ENCODE measurements around the gene ARFGAP3.

The ARFGAP3 gene

DNA sequence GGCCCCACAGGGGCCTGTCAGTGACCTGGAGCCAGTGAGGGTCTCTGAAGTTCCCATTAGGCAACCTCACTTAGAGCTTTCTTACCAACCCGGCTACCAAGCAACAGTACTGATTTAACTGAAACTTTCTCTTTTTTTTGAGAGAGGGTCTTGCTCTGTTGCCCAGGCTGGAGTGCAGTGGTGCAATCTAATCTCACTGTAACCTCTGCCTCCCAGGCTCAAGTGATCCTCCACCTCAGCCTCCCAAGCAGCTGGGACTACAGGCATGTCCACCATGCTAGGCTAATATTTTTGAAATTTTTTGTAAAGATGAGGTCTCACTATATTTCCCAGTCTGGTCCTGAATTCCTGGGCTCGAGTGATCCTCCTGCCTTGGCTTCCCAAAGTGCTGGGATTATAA lies 42.5 kb downstream of the ARFGAP3 start:
- no peak for FAIRE-seq

DNA sequence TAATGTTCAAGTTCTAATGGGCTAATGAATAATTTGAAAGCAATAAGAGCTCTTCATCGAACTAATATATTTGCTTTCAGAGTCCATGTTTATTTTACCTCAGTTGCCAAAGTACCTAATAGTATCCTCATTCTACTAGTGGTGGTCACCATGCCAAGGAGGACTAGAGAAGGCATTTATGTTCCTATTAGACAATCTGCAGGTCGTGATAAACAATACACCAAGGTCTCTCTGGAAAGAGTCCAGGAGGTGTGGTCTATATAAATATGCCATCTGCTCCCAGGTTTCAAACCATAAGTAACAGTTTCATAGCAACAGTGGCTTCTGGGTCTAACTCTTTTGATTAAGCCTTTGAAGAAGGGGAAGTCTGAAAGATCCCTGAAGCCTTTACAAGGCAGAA lies 42.9 kb downstream of the ARFGAP3 start:
- no peak for FAIRE-seq

- no peak for FAIRE-seq
Measured at GRCh38 chr22:42813501-42813900, 43.6 kb downstream of the ARFGAP3 start.

DNA sequence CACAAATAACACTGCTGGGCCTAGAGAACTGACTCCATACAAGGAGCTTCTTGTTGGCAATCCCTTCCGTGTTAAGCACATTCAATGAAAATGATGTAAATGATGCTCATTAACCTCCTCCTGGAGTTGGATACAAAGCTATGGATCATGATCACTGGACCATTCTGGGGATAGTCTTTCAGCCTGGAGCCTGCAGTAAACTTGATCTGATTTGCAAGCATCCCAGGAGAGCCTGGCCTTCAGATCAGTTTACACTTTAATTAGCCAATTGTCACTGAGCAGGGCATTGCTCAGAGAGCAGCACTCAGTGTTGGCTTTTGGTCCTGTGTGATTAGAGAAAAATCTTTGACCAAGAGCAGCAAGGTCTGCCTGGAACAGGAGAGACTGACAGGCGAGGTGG lies 45.6 kb downstream of the ARFGAP3 start:
- no peak for FAIRE-seq

DNA sequence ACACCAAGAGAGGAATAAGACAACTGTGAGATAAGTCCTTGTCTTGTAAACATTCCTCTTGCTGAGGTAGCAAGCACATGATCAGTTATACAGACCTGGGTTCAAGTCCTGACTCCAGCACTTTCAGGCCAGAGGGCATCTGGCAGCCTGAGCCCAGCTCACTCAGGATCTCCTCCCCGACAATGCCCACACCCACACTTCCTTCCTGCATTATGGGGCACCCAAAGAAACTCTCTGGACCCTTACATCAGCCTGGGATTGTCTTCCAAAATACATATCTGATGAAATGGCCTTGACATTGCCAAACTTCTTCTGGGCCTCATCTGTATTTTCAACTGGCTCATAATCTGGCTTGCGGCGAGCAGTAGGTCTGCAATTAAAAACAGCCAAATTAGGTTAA lies 48.6 kb downstream of the ARFGAP3 start:
- FAIRE-seq = no peak

DNA sequence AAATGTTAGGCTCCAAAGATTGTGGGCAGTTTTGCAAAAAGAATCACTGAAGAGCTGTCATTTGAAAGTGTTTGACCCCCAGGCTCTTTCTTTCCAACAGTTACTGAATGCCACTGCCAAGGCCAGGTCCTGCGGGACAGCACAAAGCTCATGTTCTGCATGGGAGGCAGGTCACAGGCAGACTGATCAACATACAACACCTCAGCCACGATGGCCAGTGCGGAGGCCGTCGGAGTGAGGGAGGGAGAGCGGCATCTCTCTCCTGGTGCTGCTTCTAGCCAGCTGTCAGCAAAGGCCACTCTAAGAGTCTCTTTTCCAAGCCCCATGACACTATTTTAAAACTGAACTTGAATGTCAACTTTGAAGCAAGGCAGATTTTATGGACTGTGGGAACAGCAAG lies 49.9 kb downstream of the ARFGAP3 start:
- no peak for FAIRE-seq

DNA sequence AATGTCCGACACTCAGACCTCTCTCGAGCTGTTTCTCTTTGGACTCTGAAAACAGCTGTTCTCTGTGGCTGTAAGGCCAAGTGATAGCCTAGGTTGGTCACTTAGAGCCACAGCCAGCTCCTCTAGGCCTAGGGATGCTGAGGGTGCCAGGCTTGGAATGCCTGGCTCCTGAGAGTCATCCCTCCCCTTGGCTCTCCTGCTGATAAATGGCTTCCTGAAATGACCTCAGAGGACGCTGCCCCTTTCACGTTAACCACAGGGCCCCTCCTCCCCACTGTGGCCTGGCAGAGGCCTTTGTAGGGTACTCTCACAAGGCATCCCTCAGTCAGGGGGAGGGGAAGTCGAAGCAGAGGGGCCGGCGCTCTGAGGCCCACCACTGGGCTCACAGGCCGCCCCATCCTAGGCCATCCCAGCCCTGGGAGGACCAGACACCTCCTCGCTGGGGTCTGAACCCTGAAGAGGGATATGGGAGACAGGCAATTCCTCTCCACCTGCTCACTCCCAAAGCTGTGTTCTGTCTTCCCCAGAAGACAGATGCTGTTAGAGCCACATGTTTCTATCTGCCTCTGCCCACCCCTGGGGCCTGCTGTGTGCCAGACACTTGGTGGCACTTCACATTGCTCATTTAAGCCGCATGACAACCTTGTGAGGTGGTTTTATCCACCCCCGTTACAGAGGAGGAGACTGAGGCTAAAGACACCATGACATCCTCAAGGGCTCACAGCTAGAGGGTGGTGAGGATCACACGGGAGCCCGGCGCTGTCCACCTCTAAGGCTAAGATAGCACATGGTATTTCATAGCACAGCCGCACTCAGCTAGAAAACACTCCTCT lies 50.9 kb downstream of the ARFGAP3 start:
- FAIRE-seq = no peak

DNA sequence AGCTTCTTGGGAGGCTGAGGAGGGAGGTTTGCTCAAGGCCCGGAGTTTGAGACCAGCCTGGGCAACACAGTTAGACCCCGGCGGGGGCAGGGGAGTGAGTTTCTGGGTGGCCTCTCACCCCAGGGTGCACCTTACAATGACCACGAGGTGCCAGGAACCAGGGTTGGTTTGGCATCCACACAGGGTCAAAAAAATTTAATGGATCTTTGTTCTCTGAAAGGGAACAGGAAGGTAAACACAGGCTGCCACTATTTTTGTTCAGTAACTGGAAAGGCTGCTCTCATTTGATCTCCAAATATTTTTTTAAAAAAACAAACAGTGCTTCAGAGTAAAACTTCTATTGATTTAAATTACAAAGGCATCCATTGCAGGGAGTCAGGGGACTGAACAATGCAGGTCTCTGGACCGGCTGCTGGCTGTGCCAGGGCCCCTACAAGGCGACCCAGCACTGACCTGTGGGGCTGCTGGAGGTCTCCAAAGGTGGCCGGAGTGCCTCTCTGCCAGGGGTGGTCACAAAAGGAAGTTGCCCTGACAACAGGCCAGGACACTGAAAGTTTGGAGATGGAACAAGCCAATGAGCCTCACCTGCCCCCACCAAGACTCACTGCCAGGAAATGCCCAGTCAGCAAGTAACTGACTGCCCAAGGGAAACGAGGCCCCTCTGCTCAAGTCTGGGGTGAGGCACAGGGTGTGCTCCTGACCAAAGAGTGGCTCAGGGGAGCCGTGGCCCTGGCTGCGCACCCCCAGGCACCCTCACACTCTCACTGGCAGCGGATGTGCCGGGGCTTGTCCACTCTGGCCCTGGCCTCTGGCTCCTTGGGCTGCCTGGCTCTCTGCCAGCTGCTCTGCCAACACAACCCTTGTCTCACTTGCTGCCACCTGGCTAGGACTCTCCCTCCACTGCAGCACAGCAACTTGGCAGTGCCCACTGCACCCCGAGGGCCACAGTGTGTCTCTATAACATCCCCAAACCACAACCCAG lies 51.8 kb downstream of the ARFGAP3 start:
- no peak for FAIRE-seq

- FAIRE-seq = no peak
Measured at GRCh38 chr22:42803389-42803788, 53.7 kb downstream of the ARFGAP3 start.

GRCh38 chr22:42801252-42802080 lies 55.6 kb downstream of the ARFGAP3 start:
- no peak for FAIRE-seq

GRCh38 chr22:42800451-42801251 lies 56.4 kb downstream of the ARFGAP3 start:
- no peak for FAIRE-seq

- FAIRE-seq = no peak
Measured at GRCh38 chr22:42799461-42800405, 57.3 kb downstream of the ARFGAP3 start.

DNA sequence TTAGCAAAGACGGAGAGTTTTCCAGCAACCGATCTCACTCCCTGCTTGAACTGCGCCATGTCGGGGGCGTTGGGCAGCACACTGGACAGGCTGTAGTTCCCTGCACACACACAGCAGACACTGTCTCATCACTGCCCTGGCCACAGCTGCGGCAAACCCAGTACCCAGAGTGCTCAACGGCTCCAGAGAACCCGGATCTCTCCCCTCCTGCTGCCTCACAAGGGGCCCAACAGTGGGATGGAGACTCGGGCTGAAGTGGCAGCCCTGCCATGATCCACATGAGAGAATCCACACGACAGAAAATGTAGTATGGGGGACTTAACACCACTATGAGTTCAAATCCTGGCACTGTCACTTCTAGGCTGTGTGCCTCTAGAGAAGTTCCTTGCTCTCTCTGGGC lies 58.0 kb downstream of the ARFGAP3 start:
- FAIRE-seq = no peak

GRCh38 chr22:42797011-42797410 lies 60.1 kb downstream of the ARFGAP3 start:
- FAIRE-seq = no peak

GRCh38 chr22:42796081-42796480 lies 61.0 kb downstream of the ARFGAP3 start:
- FAIRE-seq = no peak

DNA sequence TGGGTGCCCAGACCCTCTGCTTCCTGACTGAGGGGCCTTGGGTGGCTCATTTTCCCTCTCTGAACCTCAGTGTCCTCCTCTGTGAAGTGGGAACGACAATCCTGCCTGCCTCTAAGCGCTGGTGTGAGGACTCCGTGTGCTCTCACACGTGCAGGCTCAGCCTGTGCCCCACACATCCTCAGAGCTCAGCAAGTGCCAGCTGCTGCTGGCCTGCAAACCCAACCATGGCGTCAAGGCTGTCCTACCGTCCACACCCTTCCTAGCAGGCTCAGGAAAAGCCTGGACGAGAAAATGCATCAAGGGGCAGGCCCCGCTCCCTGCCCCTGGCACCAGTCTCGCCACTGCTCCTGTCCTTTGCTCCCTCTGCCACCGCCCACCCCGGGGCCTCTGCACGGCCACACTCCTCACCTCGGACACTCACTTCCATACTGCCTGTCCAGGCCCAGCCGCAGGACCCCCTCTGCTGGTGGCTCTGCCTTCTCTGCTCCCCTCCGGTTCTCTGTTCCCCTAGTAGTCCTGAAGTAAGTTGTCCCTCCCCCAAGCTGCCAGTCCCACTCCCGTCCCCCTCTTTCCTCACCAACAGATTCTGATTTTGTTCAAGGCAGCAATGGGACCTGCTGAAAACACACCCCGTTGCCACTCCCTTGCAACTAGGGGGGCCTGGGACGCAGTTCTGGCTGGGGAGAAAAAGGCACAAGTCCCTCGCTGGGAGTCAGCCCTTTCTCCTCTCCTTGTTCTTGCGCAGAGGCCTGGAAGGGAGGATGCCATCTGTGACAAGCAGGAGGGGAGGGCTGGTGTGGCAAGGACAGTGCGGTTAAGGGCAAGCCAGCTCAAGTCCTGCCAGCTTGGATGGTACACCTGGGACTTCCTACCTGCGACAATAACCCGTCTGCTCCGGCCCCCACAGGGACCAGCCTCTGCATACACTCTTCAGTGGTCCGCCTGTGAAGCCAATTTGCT lies 62.2 kb downstream of the ARFGAP3 start:
- no peak for FAIRE-seq

GRCh38 chr22:42793848-42794405 lies 63.1 kb downstream of the ARFGAP3 start:
- no peak for FAIRE-seq

DNA sequence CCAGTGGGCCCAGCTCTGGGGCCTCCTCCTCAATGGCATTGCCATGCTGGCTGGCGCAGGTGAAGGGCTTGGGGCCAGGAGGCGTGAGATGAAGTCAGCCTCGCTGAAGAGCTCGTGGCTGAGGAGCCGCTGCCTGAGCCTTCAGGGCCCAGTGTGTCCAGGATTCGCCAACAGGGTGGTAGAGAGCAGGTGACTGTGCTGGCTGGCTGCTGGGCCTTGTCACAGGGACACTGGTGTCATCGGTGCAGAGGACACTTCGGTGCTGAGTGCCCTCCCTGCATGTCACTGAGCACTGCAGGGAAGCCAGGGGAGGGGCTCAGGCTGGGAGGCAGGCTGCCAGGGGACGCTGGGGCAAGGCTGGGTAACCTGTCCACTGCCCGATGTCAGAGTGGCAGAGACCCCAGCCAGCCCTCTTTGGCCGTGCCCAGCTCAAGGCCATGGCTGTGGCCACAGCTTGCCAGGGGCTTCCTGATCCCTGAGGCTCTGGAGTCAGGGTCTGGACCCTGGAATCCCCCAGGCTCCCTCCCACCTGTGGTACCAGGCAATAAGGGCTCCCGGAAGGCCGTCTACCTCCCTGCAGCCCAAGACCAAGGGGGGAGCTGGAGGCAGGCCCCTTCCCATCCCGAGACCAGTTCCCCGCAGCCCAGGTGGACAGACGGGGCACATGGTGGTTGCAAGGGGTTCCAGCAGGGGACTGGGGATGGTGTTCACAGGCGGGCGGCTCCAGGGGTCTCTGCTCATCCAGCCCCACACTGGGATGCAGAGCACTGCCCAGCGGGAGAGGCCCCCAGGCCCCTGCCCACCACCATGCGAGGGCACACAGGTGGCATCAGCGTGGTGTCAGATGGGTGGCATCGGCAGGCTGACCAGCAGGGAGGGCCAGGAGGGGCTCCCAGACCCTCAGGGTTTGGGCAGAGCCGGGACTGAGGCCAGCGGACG lies 63.9 kb downstream of the ARFGAP3 start:
- no peak for FAIRE-seq
